COLO668 (cell line): ENCODE data around the gene COL25A1.
"Not testable (repeated sequence)": the region's sequence is repeated elsewhere in the genome, so short reads cannot be mapped to it uniquely, and the experiment has no call there.

Experiments used
- DNase-seq: peaks from one replicate; lab custom pipeline; 2025; ENCODE audit not compliant: unreplicated experiment; lab: John Stamatoyannopoulos, UW

COL25A1 gene

DNA sequence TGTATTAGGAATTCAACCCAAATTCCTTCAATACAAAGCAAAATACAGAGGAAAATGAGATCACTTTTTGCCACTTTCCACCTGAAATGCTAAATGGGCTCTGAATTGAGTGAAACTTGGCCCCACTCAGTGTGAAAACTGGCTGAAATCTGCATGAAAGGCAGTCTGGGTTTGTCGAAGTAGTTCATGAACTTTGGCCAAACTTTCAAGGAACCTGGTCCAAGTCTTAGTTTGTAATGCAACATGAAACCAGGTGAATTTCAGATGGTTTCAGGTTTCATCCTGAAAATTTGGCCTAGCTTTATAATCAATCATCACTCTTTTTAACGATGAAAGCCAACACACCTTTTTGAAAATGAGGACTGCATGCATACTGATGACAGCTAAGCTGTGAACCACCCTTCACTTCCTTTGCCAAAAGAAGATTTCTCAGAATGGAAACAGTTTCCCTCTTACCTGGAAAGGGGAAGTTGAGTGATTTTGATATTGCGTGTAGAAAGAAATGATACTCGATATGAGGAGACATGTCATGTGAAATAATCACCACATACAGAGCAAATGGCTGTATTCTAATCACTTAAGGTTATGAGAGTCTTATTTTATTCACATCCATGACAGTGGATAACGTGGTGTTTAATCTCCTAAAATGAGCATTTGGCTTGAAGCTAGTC, 329.7 kb downstream of the COL25A1 start:
- DNase-seq: no peak

GRCh38 chr4:108971473-108971872, 331.0 kb downstream of the COL25A1 start:
- DNase-seq: no peak

- DNase-seq: no peak
Measured at GRCh38 chr4:108965472-108966076, 336.9 kb downstream of the COL25A1 start.

DNA sequence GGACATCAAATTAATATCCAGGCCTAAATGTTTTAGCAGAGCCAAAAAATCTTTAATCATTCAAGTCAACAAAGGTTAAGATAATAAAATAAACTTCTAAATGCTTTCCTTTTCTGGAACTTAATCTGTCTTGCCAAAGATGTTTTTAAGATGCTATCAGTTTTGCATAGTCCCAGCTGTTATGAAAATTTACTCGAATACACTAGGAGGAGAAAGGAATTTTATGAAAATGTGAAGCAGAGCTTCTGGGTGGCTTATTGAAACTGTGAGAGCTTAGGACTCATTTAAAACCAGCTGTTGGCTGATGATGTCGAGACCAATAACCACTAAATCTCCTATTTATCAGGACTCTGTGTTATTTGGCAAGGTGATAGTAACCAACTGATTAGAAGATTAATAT, 337.4 kb downstream of the COL25A1 start:
- DNase-seq: no peak

- no peak for DNase-seq
Measured at GRCh38 chr4:108963910-108964309, 338.5 kb downstream of the COL25A1 start.

GRCh38 chr4:108959491-108959890, 343.0 kb downstream of the COL25A1 start:
- no peak for DNase-seq

- no peak for DNase-seq
Measured at GRCh38 chr4:108954880-108955279, 347.6 kb downstream of the COL25A1 start.

- no peak for DNase-seq
Measured at GRCh38 chr4:108953941-108954340, 348.5 kb downstream of the COL25A1 start.

DNA sequence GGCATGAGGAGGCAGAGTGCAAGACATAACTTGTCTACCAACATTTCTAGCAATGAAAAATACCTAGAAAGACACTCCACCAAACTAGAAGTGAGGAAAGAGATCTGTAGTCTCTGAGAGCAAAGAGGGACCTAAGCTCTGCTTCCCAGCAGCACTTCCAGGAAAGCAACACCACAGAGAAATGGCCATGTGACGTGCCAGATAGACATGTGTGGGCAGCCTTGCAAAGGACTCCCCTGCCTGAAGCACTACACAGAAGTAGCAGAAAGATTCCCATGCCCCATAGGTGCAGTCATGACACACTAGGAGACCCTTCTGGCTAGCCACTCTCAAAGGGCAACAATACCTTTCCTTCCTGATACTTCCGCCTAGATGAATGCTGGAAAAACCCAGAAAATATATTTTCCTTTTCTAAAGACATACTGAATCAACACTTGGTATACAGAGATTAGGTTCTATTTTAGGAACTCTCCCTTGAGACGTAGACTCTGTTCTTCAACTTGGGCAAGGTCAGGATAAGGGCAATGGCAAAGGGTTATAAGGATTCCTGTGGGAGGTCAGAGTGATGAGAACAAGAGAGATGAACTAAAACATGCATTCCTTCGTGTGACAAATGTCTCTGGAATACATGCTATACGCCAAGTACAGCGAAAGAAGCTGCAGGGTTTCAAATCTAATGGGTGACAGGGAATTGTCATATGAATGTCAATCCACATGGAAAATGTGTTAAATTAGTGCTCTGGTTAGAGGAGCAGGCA, 352.1 kb downstream of the COL25A1 start:
- DNase-seq: no peak

DNA sequence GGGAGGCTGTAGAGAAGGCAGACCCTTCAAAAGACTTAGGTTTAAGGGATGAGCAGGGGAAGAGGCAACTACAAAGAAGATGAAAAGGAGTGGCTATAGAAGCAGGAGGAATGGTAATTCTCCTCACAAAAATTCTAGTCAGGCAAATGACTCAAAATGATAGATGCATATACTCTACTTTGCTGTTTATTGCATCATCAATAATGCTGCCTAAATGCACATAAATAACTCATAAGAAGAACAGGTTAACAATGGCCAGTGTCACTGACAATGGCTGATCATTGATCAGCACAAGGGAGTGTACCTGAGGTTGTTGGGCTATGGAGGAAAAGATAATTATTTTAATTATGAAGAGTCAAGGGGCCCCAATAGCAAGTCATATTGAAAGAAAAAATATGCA, 354.9 kb downstream of the COL25A1 start:
- no peak for DNase-seq

GRCh38 chr4:108946237-108946636, 356.2 kb downstream of the COL25A1 start:
- no peak for DNase-seq

GRCh38 chr4:108943976-108944591, 358.4 kb downstream of the COL25A1 start:
- DNase-seq: no peak

DNA sequence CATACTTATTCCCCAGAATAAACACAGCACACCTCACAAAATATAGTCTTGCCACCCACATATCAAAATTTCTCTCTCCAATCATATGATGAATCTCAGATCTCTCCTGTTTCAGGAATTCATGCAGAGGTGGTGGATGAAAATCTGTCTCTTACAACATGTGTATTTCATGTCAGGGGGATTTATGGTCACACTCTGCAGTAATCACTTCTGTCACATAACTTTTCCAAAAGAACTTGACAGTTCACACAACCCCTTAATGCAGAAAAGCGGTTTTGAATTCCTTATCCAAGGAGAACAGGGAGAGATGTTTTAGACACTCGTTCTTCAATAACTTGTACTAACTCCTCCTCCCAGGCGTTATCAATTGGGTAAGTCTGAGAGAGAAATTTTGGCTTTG, 359.1 kb downstream of the COL25A1 start:
- DNase-seq: no peak

- no peak for DNase-seq
Measured at GRCh38 chr4:108941904-108942430, 360.5 kb downstream of the COL25A1 start.

DNA sequence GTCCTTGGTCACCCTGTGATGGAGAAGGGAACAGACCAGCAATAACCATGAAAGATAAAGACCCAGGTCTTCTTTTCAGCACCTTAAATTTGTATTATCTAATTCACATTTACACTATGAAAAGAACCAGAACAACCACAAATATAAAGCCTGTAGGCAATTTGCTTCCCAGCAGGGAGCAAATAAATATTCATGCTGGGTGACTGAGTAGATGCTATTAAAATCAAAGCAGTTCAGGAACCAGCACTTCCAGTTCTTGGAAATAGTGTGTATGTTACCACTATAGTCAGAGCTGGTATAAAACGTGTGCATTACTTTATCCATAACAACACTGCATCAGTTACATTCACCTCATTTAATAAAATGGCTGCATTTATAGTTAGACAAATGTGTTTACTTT, 361.8 kb downstream of the COL25A1 start:
- DNase-seq: no peak

DNA sequence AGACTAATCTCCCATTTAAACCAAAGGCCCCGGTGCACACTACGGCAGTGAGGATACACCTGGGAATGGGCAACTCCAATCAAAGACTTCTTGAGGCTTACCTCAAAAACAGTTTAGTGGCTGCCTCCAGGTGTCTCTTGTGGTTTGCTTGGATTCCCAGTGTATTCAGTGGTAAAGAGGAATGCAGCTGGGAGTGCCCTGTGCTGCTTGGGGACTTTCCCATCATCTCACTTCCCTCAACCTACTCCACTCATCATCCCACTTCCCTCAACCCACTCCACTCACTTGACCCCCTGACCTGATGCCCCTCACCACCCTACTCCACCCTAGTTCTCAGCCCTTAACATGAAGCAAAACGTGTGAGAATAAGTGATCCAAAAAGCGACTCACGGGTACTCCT, 362.3 kb downstream of the COL25A1 start:
- DNase-seq: no peak

- no peak for DNase-seq
Measured at GRCh38 chr4:108937066-108937465, 365.4 kb downstream of the COL25A1 start.

- not testable (repeated sequence) for DNase-seq
Measured at GRCh38 chr4:108933925-108934324, 368.5 kb downstream of the COL25A1 start.

GRCh38 chr4:108933046-108933445, 369.4 kb downstream of the COL25A1 start:
- no peak for DNase-seq

GRCh38 chr4:108931926-108932325, 370.5 kb downstream of the COL25A1 start:
- no peak for DNase-seq

DNA sequence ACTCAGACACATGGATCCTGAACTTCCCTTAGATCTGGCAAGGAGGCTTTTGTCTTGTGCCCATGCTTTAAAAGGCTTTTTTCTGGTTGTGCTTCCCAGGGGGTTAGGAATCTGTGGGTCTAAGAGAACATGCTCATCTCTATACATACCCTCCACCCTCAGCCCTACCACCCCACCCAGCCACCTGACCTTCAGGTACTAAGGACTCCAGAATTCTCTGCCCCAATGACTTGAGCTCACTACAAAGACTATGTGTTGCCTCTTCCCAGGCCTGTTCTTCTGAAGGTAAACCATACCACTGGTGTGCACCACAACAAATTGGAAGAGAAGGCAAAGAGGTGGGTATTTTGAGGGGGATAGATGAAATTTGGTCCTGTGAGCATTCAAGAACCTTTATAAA, 372.3 kb downstream of the COL25A1 start:
- DNase-seq: no peak

DNA sequence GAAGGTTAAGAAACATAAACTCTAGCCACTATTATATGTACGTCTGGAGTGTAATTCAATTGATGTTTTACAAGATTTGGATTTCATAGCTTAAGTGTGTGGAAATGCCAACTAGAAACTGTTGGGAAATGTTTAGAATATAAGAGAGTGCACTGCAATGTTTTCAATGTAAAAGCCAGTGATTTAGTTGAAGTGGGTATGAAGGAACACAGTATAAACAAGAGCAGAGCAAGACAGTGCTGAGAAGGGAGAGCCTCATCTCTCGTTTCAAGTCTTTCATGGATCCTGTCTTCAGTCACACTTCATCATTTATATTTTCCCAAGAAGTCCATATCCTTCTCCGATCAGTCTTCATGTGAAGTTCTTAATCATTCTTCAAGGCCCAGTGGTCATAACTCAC, 375.7 kb downstream of the COL25A1 start:
- no peak for DNase-seq
